ENCODE measurements around the gene KRT82. TPM values are rescaled to one million over a fixed set of nuclear protein-coding genes. Genes with fewer than 3 reads are reported as not detected.
"Not testable (repeated sequence)": the region's sequence is repeated elsewhere in the genome, so short reads cannot be mapped to it uniquely, and the experiment has no call there.

KRT82 gene
- polyA plus RNA-seq, 4 donors, result not detected

- no peak for DNase-seq (ENCODE audit: low read depth in 4 of 4, low spot score in 3 of 4)
Measured at GRCh38 chr12:52347551-52348510, 58.3 kb downstream of the KRT82 start.

DNA sequence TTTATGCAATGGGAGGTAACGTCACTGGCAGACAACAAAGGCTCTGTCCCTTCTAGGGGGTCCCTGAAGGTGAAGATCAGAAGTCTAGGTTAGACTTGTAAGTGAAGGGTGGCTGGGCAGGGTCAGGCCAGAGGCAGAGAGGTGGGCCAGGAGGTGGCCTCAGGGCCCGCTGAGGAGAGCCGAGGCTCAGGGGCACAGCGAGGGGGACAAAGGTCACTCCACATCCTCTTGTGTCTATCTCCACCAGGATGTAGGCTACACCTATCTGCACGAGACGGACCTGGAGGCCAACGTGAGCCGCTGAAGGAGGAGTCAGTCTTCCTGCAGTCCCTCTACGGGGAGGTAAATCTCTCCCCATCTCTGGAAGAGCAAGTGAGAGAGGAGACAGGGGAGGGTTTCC lies 59.1 kb downstream of the KRT82 start:
- DNase-seq (ENCODE audit: low read depth in 4 of 4, low spot score in 3 of 4), result no peak

DNA sequence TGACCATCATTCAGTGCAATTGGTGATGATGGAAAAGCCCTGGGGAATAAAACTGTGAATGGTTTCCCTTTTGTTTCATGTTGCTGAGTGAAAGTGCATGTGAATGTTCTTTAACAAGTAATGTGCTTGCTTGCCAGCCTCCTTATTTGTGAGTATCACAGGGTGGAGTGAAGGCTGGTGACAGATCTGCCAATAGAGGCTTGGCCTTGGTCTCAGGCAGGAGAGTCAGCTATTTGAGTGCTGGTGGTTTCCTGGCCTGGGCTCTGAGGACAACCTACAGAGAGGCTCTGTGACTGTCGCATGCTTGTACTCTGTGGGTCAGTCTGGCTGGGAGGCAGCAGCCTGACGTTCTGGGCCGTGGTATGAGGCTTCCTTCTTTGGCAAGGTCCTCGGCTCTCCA lies 59.5 kb downstream of the KRT82 start:
- no peak for DNase-seq (ENCODE audit: low read depth in 4 of 4, low spot score in 3 of 4)

DNA sequence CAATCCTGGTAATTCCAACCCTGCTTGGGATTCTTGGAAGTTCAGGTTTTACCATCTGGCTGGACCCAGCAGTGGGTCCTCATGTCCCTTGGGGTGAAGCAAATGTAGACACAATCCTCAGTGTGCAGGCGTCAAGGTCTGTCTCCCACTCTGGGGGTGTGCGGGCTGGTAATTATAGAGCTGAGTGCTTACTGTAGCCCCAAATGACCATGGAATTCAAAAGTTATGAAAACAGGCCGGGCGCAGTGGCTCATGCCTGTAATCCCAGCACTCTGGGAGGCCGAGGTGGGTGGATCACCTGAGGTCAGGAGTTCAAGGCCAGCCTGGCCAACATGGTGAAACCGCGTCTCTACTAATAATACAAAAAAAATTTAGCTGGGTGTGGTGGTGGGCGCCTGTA lies 61.1 kb downstream of the KRT82 start:
- DNase-seq (ENCODE audit: low read depth in 4 of 4, low spot score in 3 of 4), result not testable (repeated sequence)

DNA sequence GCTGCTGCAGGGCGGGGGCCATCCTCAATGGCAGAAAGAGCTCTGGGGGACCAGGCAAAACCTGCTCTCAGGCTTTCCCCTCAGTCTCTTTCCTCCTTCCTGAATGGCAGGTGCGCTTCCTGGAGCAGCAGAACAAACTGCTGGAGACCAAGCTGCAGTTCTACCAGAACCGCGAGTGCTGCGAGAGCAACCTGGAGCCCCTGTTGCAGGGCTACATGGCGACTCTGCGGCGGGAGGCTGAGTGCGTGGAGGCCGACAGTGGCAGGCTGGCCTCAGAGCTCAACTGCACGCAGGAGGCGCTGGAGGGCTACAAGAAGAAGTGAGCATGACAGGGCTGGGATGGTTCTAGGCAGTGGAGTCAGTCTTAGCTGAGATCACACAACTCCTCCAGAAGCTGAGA lies 62.0 kb downstream of the KRT82 start:
- DNase-seq (ENCODE audit: low read depth in 4 of 4, low spot score in 3 of 4), result no peak

Other genes with a start within 250 kb of the KRT82 start
- gene KRT80, start 214.3 kb downstream of the KRT82 start, polyA plus RNA-seq (ENCODE audit: insufficient read length in 4 of 4), result 1 to 10 TPM in 2 of 4 donors, under 1 TPM in 2; 0.11 to 1.5 (median 0.97) TPM
- 100 to 1,000 TPM in 2 of 4 donors, 10 to 100 TPM in 1, 1 to 10 TPM in 1; 2.4 to 127 (median 83.6) TPM for gene KRT7, start 173.1 kb downstream of the KRT82 start, polyA plus RNA-seq (ENCODE audit: insufficient read length in 4 of 4)
- gene KRT86, start 131.7 kb downstream of the KRT82 start, polyA plus RNA-seq (ENCODE audit: insufficient read length in 4 of 4), result under 1 TPM in 1 of 4 donors, not detected in 3; 0.09 TPM
- not detected for gene KRT81, start 114.8 kb downstream of the KRT82 start, polyA plus RNA-seq (ENCODE audit: insufficient read length in 4 of 4)
- not detected for gene KRT83, start 84.9 kb downstream of the KRT82 start, polyA plus RNA-seq (ENCODE audit: insufficient read length in 4 of 4)
- gene KRT85, start 38.9 kb downstream of the KRT82 start, polyA plus RNA-seq (ENCODE audit: insufficient read length in 4 of 4), result under 1 TPM in 1 of 4 donors, not detected in 3; 0.12 TPM
- gene KRT84, start 20.7 kb downstream of the KRT82 start, polyA plus RNA-seq (ENCODE audit: insufficient read length in 4 of 4), result not detected
- not detected for gene KRT75, start 28.0 kb upstream of the KRT82 start, polyA plus RNA-seq (ENCODE audit: insufficient read length in 4 of 4)
- gene KRT6B, start 45.8 kb upstream of the KRT82 start, polyA plus RNA-seq (ENCODE audit: insufficient read length in 4 of 4), result under 1 TPM in 1 of 4 donors, not detected in 3; 0.22 TPM
- not detected for gene KRT6C, start 67.5 kb upstream of the KRT82 start, polyA plus RNA-seq (ENCODE audit: insufficient read length in 4 of 4)
- gene KRT6A, start 86.9 kb upstream of the KRT82 start, polyA plus RNA-seq (ENCODE audit: insufficient read length in 4 of 4), result under 1 TPM in 1 of 4 donors, not detected in 3; 0.07 TPM
- gene KRT5, start 114.1 kb upstream of the KRT82 start, polyA plus RNA-seq (ENCODE audit: insufficient read length in 4 of 4), result 1 to 10 TPM in 1 of 4 donors, under 1 TPM in 3; 0.17 to 1.4 (median 0.37) TPM
- gene KRT71, start 146.8 kb upstream of the KRT82 start, polyA plus RNA-seq (ENCODE audit: insufficient read length in 4 of 4), result under 1 TPM in 1 of 4 donors, not detected in 3; 0.30 TPM
- not detected for gene KRT74, start 167.5 kb upstream of the KRT82 start, polyA plus RNA-seq (ENCODE audit: insufficient read length in 4 of 4)
- gene KRT72, start 195.1 kb upstream of the KRT82 start, polyA plus RNA-seq (ENCODE audit: insufficient read length in 4 of 4), result not detected
- not detected for gene KRT73, start 212.2 kb upstream of the KRT82 start, polyA plus RNA-seq (ENCODE audit: insufficient read length in 4 of 4)
- gene KRT2, start 245.9 kb upstream of the KRT82 start, polyA plus RNA-seq (ENCODE audit: insufficient read length in 4 of 4), result not detected